GM12892 (cell line): ENCODE data around the gene CIRBP.

Experiments used
- POLR2A ChIP-seq: IDR thresholded peaks from 2 replicates; pipeline ENCODE4 v1.6.1; 2011; ENCODE audit warnings: low read depth, low read length, control low read depth
- POLR2AphosphoS5 ChIP-seq: IDR thresholded peaks from 2 replicates; pipeline ENCODE4 v1.6.1; 2011; ENCODE audit warnings: low read depth, low read length, control low read depth
- TAF1 ChIP-seq: IDR thresholded peaks from 2 replicates; pipeline ENCODE4 v1.6.1; 2011; ENCODE audit warnings: low read depth, mild to moderate bottlenecking, control low read depth, low read length, borderline replicate concordance

GRCh38 chr19:1278074-1278473 is 8.9 kb downstream of the CIRBP start:
- TF ChIP-seq TAF1 (no peak), POLR2A (no peak), POLR2AphosphoS5 (no peak)
